HG02840 (cell line): ENCODE results near the gene ZNF408.
"Not testable (repeated sequence)": the region's sequence is repeated elsewhere in the genome, so short reads cannot be mapped to it uniquely, and the experiment has no call there.

Source experiments
- ATAC-seq: cut with Tn5 transposase; IDR thresholded peaks from one replicate; pipeline ENCODE4 v1.9.1; 2021; ENCODE audit warnings: mild to moderate bottlenecking, moderate library complexity, moderate number of reproducible peaks; ENCODE audit not compliant: unreplicated experiment, low FRiP score

The ZNF408 gene

DNA sequence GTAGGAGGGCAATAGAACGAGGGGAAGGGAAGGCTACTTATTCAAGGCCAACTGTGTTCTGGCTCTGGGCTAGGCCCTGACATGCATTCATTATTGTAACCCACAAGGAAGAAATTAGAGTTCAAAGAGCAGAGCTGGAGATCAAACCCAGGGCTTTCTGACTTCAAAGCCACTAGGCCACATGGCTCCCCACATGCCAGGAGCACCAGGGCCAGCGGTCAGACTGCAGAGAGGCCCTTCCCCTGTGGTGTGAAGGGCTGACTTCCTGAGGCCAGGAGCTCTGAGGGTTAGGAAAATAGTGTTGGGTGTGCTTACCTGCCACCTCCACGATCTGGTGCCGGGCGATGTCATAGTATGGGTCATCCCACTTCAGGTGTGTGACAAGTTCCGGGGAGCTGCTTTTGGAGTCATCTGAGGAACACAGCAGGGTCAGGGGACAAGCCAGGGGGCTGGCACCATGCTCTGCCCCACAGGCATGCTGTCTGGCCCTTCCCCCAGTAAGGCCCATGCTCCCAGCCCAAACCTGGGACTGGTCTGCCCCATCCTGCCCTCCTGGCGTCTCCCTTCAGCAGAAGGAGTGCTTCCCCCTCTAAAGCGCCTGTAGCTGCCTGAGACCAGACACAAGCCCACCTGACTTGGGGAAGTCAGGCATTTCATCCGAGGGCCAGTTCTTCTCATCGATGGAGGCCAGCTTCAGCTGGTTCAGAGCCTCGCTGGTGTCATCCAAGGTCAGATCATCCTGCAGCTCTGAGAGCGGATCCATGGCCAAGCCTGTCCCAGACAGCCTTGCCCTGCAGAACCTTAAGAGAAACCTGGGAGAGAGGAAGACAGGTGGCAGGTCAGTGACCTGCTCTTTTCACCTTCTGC lies 5.3 kb upstream of the ZNF408 start:
- ATAC-seq: no peak

DNA sequence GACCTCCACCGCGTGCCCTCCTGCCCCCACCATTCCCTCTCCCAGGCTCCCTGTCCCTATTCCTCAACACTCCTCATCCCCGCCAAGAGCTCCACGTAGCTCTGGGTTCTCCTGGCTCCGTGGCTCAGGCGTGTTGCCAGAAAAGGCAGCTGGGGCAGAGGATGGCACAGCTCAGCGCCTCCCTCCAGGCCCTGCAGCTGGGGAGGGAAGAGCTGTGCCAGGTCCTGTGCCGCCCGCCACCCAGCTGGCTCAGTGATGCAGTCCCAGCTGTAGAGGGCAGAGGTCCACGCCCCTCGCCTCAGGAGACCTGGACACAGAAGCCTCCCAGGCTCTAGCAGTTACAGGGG lies 4.6 kb upstream of the ZNF408 start:
- ATAC-seq: no peak

DNA sequence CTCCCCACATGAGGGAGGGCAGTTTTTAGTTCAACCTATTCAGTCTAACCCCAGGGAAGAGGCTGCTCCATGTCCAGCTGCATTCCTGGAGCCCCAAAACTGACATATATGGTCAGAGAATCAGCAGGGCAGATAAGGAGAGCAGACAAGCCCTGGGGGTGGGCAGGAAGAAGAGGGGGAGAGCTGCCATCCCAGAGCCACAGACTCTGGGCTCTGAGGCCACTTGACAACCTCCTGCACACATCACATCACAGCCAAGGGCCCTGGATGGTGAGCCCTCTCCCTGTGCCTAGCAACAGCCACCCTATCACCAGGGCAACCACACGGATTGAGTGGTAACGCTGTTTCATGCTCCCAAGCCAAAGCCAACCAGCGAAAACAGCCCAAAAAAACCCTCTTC lies 3.5 kb upstream of the ZNF408 start:
- ATAC-seq: no peak

DNA sequence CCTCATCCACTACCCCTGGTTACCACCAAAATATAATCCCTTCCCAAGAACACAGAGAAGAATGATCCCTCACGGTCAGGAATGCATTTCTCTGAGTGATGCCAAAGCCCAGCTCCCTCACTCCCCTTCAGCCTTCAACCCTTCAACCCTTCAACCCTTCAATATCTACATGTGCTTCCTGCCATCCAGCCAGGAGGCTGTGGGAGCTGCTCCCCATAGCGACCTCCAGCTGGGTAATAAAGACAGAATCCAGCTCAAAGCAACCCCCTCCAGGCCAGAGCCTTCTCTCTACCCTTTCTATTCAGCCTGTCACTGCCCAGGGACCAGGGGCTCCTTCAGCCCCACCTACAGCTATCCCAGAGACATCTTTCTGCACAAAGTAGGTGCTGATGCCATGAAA lies 3.1 kb upstream of the ZNF408 start:
- no peak for ATAC-seq

DNA sequence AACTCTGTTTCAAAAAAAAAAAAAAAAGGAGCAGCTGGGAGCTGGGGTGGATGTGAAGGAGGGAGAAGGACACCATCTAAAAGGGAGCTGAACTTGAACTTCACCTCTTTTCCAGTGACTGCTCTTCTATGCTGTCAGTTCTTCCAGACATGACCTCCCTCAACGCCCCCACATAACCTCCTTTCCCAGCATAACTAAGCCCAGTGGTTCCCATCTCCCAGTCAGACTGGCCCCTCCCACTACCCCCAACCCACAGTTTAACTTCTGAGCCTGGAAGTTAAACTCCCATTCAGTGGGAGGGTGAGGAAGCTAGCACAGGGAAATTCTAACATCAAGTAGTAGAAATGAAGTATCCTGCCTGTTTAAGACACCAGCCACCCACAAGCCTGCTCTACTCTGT lies 2.2 kb upstream of the ZNF408 start:
- ATAC-seq: no peak

DNA sequence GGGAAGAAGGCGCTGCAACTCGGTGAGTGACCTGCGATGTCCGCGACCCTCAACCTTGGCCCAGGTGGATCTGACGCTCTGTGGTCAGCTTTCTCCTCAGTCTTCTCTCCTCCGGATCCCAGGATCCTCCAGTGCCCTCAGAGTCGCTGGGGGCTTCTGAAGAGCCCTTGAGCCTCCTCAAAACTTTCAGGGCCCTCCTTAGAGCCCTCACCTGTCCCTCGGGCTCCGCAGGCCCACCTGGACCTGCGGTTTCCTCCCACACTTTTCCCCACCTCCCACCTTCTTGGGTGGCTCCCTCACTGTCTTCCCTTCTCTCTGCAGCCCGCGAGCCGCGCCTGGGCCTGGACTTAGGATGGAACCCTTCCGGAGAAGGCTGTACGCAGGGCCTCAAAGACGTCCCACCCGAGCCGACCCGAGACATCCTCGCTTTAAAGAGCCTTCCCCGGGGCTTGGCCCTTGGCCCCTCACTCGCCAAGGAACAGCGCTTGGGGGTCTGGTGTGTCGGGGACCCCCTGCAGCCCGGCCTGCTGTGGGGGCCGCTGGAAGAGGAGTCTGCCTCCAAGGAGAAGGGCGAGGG lies 335 bp downstream of the ZNF408 start:
- ATAC-seq: no peak

DNA sequence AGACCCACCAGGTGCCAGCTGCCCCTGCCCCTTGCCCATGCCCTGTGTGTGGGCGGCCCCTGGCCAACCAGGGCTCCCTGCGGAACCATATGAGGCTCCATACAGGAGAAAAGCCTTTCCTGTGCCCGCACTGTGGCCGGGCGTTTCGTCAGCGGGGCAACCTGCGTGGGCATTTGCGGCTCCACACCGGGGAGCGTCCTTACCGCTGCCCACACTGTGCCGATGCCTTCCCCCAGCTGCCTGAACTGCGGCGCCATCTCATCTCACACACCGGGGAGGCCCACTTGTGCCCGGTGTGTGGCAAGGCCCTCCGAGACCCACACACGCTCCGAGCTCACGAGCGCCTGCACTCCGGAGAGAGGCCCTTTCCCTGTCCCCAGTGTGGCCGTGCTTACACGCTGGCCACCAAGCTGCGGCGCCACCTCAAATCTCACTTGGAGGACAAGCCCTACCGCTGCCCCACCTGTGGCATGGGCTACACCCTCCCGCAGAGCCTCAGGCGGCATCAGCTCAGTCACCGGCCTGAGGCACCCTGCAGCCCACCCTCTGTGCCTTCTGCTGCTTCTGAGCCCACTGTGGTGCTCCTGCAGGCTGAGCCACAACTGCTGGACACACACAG lies 4.3 kb downstream of the ZNF408 start:
- no peak for ATAC-seq

DNA sequence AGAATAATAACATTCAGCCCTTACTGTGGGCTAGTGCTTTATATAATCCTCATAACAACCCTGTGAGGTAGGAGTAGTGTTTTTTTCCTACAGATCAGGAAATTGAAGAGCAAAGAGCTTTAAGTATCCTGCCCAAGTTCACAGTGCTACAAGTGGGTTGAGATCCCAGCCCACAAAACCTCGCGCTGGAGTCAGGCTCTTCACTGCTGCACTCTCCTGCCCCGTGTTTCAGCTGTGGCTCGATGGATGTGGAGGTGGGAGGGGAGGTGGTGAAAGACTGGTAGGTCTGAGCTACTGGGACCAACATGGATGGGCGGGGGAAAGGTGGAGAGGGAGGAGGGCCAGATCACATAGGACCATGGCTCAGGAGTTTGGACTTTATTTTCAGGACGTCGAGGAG lies 6.1 kb downstream of the ZNF408 start:
- no peak for ATAC-seq

DNA sequence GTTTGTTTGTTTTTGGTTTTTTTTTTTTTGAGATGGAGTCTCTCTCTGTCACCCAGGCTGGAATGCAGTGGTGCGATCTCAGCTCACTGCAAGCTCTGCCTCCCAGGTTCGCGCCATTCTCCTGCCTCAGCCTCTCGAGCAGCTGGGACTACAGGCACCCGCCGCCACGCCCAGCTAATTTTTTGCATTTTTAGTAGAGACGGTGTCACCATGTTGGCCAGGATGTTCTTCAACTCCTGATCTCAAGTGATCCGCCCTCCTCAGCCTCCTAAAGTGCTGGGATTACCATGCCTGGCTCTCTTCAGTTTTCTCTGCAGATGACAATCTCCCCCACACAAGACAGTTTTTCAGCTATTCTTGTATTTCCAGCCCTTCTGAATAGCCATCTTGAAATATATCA lies 8.5 kb downstream of the ZNF408 start:
- ATAC-seq: not testable (repeated sequence)

DNA sequence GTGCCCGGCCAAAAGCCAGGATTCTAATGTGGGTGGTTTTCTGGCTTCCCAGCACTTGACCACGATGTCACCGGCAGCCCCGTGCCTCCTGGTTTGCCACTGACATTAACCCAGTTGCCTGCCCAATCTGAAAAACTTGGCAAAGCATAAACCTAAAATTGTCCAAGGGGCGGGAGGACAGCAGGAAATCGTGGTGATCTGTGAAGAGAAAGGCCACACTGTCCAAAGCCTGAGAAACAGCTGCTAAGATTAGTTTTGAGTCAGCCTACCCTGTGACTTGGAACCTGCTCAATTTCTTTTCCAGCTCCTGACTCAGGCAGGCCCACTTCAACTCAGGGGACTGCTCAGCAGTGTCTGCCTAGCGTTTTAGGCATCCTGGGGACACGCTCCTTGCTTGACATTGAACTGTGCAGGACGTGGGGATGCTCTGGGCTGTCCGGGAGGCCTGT lies 10.0 kb downstream of the ZNF408 start:
- no peak for ATAC-seq

DNA sequence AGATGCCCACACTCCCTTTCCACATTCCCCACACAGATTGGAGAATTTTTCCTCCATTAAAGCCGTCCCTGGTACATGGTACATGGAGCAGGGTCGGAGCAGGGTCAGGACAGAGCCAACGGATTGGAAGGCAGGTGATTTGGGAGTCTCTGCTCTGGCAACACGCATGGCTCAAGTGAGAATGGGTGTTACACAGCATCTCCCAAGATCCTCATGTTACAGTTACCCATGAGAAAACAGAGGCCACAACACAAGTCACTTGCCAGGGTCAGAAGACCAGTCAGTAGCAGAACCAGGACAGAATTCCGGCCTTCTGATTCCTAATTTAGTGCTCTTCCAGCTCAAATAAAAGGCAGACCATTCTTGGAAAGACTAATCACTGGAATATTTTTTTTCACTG lies 10.5 kb downstream of the ZNF408 start:
- no peak for ATAC-seq

DNA sequence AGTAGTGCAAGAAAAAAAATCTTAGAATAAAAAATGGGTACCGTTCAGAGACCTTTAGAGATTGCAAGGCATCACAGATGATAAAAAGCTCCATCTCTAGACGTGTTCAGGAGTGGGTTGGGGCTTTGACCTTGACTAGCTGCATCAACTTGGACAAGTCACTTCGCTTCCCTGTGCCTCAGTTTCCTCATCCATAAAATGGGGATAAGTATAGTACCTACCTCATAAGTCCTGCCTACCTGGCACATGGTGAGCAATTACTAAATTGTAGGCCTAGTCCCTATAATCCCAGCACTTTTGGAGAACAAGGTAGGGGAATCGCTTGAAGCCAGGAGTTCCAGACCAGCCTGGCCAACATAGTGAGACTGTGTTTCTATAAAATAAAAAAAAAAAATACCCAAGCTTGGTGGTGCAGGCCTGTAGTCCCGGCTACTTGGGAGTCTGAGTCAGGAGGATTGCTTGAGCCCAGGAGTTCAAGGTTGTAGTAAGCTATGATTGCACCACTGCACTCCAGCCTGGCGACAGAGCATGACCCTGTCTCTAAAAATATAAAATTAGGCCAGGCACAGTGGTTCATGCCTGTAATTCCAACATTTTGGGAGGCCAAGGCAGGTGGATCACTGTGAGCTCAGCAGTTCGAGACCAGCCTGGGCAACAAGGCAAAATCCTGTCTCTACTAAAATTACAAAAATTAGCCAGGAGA lies 12.2 kb downstream of the ZNF408 start:
- no peak for ATAC-seq

DNA sequence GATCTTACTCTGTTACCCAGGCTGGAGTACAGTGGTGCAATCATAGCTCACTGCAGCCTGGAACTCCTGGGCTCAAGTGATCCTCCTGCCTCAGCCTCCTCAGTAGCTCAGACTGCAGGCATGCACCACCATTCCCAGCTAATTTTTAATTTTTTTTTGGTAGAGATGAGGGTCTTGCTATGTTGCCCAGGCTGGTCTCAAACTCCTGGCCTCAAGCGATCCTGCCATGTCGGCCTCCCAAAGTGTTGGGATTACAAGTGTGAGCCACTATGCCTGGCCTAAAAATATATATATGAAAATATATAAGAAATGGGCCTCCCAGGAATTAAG lies 17.0 kb downstream of the ZNF408 start:
- ATAC-seq: not testable (repeated sequence)

DNA sequence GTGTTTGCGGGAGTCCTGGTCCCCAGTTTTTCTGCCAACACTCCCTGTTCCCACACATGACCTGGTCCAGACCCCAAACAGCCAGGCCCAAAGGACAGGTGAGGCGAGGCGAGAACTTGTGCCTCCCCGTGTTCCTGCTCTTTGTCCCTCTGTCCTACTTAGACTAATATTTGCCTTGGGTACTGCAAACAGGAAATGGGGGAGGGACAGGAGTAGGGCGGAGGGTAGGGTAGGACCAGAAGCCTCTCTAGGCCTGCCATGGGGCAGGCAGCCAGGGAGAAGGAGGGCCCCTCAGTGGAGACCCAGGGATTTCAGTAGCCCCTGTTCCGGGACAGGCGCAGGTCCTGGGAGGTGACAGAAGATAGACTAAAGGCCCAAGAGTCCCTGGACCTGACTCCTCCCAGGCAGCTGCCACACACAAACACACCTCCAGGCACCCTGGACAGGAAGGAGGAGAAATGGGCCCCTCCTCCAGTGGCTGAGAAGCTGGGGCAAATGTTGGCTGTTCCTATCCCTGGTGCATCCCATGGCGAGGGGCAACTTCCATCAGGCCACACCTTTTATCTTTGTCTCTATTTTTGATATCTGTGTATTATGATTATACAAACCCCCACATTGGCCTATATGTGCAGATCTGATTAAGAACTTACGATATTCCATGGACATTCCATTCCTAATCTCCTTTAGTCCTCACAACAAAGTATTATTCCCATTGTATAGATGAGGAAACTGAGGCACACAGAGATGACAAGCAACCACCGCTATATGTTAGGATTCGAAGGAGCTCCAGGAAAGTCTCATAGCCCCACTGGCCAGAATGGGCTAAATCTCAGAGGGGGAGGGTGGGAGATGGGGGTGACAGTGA lies 17.6 kb downstream of the ZNF408 start:
- ATAC-seq: no peak

DNA sequence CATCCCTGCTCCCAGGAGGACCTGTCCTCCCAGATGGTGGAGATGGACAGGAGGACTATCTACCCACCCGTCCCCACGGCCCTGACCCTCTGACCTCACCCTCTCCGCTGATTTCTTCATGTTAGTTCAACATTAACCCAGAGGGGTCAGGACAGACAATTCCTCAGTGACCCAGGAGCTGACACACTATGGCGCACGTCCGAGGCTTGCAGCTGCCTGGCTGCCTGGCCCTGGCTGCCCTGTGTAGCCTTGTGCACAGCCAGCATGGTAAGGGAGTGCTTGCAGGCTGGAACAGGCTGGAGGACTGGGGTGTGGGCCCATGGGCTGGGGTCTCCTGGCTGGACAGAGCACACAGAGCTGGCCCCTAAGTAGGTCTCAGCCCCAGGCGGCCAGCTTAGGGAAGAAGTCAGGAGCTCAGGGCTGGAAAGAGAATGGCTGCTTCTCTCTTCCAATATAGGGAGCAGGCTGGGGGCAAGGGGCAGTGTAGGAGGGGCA lies 18.3 kb downstream of the ZNF408 start, which contains the start of gene F2:
F2 (plus strand) TSS at position 166 of the 495 bp plus-strand sequence; CDS start at position 189, 23 bp downstream.
- no peak for ATAC-seq

DNA sequence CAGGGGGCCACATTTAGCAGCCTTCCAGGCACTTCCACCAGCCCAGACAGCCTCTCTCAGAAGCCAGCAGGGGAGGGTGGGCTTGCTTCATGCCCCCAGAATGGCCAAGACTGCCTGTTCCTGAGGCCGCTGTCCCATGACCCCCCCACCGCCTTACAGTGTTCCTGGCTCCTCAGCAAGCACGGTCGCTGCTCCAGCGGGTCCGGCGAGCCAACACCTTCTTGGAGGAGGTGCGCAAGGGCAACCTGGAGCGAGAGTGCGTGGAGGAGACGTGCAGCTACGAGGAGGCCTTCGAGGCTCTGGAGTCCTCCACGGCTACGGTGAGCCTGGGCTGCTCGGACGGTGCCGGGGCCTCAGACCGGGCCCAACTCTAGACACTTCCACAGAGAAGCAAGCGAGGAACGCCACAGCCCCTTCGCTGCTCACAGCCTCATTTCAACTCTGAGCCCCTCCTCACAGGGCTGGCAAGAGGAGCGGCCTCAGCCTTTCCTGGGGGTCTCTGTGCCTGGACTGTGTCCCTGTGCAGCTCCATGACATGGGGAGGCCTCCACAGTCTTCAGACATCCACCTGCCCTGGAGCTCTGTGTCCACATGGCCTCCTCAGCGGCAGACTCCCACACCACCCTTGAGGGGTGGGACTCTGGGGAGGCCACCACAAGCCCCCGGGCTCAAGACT lies 18.9 kb downstream of the ZNF408 start:
- ATAC-seq: no peak

DNA sequence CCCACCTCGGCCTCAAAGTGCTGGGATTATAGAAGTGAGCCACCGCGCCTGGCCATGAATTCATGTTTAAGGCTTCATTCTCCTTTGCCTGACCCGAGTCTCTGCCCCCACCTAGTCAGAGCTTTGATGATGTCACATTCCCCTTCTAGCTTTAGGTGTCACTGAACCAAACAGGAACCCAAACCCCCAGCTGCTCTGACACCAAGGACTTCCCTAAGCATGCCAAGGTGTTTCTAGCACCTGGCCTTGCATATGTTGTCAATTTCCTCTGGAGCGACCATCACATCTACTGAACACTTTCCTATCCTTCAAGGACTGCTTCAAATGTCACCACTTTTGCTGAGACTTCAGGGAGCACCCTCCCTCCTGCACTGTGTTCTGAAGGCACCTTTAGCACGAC lies 20.5 kb downstream of the ZNF408 start:
- no peak for ATAC-seq

DNA sequence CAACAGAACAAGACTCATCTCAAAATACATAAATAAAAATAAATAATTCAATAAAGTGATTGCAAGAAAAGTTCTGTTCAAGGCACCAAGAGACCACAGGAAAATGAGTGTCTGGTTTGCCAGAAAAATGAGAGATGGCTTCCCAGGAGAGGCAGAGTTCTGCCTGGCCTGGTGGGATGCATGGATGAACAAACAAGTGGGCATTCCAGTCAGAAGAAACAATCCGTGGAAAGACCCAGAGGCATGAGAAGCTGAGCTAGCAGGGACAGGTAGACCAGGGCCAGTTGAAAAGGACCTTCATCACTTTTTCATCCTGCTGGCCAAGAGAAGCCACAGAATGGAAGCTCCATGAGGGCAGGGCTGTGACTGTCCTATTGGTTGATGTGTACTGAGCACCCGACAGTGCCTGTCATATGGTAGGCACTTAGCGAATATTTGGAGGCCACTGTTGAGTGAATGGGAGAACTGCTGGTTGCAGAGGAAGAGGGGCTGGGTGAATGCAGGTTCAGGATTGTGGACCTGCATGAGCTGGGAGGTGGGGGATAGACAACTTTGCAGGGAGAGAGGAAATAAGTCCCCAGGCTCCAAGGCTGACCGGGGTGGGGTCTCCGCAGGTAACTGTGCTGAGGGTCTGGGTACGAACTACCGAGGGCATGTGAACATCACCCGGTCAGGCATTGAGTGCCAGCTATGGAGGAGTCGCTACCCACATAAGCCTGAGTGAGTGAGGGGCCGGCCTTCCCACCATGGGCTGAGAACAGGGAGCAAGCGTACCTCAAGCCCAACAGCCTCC lies 21.9 kb downstream of the ZNF408 start:
- no peak for ATAC-seq

DNA sequence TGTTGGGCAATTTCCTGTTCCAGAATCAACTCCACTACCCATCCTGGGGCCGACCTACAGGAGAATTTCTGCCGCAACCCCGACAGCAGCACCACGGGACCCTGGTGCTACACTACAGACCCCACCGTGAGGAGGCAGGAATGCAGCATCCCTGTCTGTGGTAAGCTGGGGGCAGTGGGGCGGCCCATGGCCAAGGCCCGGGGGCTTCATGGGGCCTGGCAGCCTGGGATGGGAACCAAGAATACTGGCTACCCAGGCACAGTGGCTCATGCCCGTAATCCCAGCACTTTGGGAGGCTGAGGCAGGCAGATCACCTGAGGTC lies 22.5 kb downstream of the ZNF408 start:
- no peak for ATAC-seq
